Measurements from ENCODE around the gene RET.

DNA sequence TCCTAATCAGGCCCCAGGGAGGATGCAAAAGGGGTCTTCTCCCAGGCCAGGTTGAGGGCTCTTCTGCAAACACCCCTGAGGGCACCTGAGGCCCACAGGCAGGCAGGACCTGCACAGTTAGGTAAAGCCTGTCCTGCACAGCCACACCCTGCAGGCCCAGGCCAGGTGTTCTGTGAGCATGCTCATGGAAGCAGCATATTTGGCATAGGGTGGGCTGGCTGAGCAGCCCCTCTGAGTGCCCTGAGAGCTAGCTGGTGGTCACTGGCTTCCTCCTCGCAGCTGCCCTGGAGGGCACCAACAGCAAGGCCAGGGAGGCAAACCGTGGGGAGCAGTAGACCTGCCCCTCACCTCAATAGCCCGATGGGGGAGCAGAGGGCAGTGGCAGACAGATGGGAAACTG, 3.7 kb upstream of the RET start:
- TF ChIP-seq EZH2 (IDR thresholded peaks at IDR 0.05): no peak
- TF ChIP-seq POLR2AphosphoS5 (IDR thresholded peaks at IDR 0.05; ENCODE audit: borderline replicate concordance, low read depth, low read length): no peak
